Activated CD4-positive, alpha-beta T cell treated with anti-CD3 and anti-CD28 coated beads, Interleukin-2, Interleukin-4, amounts not matched to agents 100 ng/mL and 50 ng/mL, durations not matched to agents 16 hours and 8 hours (primary cell): ENCODE data around the gene OR2C3.
"Not testable (repeated sequence)": the region's sequence is repeated elsewhere in the genome, so short reads cannot be mapped to it uniquely, and the experiment has no call there.

Experiments
- DNase-seq: peaks from one replicate; pipeline ENCODE4 v3.0.0-alpha.2; 2020; ENCODE audit warnings: low spot score

Gene OR2C3

DNA sequence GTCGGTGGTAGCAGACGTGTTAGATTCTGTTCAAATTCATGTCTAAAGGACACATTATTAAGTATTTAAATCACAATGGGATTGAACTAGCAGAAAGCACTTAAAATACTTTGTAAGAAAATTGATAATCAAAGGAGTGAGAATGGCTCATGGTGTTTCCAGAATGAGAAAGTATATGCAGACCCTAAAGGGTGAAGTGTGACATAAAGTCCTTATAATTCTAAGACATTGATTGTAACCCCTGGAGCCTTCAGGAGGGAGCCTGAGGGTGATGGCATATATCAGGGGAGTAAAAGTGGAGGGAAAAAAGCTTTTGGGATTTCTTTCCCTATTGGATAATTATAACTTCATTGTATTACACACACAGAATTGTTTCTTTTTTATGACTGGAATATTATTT, at the start of gene OR2C3:
OR2C3 (minus strand) TSS at position 101 of the 400 bp plus-strand sequence. CDS start 3,929 bp downstream, outside the sequence.
- no peak for DNase-seq

DNA sequence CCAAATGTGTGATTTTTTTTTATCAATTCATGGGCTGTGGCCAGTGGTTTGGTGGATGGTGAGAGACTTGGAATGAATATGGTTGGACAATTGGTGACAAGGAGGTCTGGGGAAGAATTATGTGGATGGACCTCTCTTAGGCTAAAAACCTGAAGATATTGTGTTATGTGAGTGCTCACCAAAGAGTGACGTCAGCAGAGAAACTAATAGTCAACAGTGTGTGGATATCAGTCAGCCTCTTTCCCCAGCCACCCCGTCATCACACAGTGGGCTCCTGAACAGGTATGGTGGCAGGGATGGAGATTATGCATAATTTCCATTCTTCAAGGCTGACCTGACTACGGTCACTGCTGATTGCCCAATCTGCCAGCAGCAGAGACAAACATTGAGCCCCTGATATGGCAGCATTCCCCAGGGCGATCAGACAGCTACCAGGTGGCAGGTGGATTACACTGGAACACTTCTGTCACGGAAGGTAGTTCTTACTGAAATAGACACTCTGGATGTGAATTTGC, 42.8 kb upstream of the OR2C3 start:
- no peak for DNase-seq

DNA sequence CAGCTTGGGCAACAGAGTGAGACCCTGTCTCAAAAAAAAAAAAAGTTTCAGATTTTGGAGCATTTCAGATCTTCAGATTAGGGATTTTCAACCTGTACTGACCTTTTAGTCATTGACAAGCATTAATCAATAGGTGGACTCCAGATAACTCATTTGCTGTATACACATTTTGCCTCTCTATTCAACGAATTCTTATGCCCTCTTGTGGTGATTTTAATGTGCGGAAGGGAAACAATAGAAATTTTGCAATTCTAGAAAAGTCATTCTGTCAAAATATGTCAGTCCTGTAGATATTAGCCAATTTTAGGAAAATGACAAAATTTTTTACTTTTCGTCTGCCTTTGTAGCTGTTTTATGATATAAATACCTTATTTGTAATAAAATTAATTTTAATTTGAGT, 40.3 kb upstream of the OR2C3 start:
- peak; percentile 12 for DNase-seq

DNA sequence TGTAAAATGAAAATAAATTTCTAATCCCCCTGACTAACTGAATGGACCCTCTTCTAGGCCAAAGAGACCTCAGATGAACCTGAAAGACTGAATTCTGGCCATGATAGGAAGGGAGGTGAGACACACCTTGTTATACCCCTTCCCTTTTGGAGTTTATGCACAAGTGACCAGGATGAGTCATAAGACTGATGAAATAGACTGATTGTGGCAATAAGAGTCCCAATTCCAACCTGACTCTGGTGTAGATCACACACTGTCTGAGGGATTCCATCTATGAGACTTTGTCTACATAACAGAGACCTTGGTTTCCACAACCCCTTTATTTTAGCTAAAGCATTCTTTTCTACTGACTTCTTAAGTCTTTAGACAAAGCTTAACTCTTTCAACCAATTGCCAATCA, 38.4 kb upstream of the OR2C3 start:
- DNase-seq, result no peak

DNA sequence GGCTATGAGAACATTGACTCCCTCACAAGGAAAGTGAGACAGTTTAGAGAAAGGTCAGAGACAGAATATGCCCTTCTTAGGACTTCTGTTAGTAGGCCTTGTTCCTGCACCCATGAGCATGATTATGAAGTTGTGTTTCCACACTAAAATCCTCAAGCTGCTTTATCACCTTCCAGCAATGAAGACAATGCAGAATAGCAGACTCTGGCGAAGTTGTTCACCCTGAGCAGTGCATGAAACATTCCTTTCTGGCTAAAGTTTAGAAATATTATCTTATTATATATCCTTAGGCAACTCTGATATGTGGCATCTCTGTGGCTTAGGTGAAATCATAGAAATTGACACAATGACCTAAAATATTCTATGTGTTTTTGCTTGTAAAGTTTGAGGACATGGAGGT, 38.0 kb upstream of the OR2C3 start:
- no peak for DNase-seq

DNA sequence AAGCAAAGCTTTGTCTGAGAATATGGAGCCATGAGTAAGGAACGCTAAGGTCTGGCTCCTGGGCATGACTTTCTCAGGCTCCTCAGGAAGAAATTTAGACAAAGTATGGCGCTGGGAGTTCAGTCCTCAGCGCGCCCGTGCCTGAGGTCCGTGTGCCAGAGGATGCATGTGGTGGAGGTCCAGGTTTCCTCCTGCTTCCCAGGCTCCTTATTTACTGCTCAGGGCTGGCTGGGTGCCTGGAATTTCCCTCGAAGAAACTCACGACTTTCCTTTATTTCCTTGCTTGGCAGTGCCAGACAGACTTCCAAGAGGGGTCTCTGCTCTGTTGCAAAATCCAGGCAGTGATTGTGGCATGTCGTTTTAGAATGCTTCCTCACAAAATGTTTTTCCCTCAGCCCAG, 26.0 kb upstream of the OR2C3 start:
- DNase-seq, result no peak

DNA sequence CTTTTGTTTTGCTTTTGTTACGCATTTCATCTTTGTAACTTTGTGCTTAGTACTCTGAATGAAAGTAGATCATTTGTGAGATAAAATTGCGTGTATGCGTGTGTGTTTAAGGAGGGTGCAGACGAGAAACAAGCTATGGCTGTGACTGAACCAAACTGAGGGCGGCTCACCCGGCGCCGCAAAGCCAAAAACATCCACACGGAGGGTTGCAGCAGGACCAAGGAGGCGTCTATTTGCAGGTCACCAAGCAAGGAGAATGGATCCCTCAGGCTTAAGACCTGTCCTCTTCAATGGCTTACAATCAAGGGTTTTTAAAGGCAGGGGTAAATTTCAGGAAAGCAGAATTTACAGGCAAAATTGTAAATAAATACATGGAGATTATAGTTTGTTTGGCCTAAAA, 25.5 kb upstream of the OR2C3 start:
- DNase-seq, result no peak

DNA sequence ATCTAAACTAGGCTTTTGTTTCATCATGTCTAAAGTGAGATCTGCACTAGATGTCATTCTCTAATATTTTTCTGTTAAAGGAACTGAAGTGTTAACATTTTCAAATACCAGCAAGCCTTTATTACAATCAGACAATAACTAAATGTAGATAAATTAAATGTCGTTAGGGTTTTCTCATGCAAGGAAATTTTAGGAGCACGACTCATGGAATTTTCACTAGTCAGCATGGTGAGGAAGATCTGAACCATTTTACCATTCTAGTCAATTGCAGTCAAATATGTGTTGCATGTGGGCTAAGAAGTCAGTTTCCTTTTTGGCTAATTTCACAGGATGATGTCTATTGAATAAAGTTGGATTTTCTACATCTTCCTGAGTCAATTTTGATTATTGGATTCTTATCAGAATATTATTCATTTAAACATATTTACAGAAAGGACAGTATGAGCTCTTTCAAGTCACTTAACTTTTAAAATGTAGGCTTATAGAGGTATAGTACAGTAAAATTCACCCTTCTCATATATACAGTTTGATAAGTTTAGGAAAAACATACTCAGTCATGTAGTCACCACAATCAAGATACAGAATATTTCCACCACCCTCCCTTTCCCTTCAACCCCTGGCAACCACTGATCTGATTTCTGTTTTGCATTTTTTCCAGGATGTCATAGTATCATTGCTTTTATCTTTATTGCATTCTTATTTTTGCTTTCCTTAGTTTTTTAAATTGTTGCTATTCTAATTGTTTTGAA, 21.9 kb upstream of the OR2C3 start:
- DNase-seq, result no peak

DNA sequence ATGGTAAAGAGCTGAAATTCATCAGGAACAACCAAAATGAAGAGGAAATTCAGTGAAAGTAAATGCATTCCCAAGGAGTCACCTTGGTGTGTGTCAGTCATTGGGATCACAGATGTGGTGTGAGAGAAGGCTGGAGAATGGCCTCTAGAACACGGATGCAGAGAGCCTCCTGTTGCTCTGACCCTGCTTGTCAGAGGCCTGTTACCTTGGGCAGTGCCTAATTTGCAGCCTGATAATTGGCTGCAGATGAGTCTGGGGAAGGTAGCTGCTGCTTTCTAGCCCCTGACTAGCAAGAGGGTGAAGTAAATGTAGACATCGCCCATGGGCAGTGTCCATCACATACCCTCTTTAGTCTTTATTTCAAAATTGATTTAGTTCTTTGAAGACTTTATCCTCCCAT, 16.0 kb upstream of the OR2C3 start:
- DNase-seq, result no peak

DNA sequence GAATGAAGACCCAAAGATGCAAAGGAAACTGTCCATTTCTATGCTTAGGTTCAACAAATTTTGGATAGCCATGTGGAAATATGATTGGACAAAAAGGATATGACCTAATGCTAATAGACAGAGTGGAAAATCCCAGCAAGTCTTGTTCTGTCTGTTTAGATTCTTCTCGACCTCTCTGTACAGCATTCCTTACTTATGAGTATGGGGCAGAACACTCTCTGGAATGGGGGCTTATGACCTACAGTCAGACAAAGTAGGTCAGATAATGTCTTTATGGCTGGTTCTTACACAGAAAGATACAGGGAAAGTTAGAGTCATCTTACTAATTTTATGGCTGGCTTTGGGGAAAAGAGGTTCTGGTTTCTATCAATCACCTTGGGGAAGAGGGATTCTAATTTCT, 15.5 kb upstream of the OR2C3 start:
- DNase-seq, result no peak

DNA sequence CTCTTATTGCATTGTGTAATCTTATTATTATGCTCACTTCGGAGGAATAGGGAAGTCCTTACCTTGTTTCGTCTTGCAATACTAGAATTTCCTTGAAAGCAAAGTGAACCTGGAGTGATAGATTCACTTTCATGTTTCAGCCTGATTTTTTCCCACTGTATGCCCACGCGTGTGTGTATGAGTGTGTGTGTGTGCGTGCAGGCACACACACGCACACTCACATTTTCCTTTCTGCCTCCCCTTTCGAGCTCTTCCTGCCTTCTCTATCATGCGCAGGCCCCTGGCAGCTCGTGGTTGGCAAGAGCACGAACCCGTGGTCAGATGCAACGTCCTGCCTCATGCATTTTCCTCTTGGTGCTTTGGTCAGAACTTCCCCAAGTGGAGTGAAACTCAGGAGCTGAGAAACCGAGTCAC, 12.5 kb upstream of the OR2C3 start, which contains the start of gene GCSAML:
GCSAML (plus strand) TSS at position 366 of the 414 bp plus-strand sequence. CDS start 58 bp downstream, outside the sequence.
- no peak for DNase-seq

DNA sequence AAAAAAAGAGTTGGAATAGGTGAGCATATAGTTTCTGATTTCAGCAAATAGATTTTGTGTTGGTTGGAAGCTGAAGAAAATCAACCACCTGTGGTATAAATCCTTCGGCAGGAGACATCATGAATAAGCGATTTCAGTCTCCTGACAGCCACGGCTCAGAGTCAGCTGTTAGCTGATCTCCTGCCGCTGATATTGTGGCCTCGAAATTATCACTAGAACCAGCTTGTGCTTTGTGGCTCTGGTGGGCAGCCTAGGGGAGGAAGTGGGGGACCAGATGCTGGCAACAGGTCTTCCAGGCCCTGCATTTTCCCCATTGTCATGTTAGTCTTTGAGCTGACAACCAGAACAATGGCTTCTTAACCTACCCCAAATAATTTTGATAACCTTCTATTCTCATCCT, 11.9 kb upstream of the OR2C3 start:
- DNase-seq, result no peak

DNA sequence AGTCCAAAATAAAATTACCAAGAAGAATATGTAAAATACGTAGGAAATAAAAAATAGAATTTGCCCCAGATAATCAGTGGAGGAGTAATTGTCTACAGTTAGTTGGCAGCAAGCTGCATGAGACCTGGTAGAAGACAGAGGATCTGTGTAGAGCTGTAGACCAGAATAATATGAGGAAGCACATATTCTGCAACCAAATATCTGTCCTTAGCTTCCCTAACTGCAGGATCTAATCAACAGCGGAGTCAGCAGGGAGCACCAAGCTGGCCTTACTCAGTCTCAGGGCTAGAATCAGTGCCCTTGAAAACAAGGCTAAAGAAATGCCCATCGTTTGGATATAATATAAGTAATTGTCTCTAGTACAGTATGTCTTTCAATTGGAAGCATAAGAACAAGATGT, 6.6 kb upstream of the OR2C3 start:
- no peak for DNase-seq

DNA sequence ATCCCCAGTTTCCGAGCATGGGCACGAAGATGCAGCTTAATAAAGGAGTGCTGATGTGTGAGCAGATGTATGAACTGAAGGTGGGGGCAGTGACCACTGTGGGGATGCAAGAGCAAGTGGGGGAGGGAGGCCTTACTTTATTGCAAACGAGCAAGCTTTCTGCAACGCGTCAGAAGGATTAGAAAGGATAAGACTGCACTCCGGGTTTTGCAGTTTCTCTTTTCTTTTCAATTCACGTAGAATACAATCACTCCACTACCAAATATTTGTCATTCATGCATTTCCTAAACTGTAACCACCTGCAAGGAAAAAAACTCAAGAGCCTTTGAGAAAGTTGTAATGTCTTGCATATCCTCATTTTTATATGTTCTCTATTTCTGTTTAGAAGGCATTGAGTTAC, 4.3 kb upstream of the OR2C3 start:
- DNase-seq, result no peak

DNA sequence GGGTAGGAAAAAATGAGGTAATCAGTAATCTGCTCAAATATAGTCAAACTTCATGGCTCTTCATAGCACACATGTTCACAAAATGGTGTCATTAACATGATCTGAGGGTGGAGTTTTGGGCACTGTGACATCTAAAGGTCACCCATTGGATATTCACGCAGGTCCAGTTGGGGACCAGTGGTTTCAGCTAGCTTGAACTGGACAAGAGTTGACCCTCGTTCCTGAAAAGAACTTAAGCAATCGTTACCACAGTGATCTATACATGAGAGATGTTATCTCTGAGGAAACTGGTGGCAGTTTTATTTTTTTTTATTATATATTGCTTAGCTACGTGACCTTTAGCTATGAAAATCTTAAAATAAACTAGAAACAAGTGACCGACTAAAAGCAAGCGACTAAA, 3.0 kb upstream of the OR2C3 start:
- DNase-seq, result no peak

DNA sequence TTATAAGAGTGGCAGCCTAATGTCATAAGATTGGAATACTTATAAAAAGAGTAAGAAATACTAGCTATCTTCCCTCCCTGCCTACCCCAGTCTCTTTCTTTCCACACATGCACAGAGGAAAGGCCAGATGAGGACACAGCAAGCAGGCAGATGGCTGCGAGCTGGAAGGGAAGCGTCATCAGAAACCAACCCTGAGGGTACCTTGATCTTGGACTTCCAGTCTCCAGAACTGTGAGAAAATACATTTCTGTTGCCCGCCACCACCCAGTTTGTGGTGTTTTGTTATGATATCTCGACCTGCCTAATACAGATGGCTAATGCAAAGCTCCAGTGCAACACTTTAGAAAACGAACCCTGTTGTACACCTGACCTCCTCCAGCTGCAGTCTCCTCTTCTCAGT, 2.3 kb upstream of the OR2C3 start:
- no peak for DNase-seq

DNA sequence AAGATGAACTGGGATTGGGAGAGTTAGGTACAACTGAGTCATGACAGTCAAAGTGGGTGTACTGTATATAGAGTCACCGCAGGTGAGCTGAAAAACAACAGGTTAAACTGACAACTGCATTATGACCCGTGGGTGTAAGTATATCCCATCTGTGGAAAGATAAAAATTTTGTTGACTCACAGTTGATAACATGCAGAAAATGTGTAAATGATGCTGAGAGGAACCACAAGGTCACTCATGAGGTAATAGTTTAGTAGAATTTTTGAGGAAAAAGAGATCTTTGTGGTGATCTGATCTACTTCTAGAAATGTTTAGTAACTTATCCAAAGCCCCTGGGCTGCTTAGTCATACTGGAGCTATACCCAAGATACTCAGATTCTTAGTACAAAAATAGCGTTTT, 838 bp downstream of the OR2C3 start:
- DNase-seq, result no peak

DNA sequence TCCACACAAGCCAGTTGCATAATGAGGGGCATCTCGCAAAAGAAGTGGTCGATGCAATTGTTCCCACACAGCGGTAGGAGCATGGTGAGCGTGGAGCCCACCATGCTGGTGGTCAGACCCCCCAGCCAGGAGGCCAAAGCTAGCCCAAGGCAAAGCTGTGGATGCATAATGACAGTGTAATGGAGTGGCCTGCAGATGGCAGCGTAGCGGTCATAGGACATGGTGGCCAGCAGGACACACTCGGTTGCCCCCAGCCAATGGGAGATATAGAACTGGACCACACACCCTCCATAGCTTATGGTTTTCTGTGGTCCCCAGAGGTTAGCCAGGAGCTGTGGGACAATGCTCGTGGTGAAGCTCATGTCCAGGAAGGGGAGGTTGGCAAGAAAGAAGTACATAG, 4.3 kb downstream of the OR2C3 start:
- no peak for DNase-seq

DNA sequence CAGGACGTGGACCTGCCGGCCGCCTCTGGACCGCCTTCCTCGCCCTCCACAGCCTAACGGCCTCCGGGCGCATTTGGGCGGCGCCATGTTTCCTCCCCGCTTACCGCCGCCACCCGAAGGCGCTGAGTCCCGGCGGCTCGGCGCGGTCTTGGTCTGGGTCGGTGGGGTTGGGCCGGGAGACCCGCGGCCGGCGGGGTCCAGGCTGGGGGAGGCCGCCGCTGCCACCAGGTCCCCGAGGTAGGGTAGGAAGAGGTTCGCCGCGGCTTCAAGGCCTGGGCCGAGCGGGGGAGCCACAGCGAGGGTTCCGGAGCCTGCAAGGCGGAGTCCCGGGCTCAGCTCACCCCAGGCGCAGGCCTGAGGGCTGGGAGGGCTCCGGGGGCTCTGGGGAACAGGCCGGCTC, 5.5 kb downstream of the OR2C3 start:
- no peak for DNase-seq

DNA sequence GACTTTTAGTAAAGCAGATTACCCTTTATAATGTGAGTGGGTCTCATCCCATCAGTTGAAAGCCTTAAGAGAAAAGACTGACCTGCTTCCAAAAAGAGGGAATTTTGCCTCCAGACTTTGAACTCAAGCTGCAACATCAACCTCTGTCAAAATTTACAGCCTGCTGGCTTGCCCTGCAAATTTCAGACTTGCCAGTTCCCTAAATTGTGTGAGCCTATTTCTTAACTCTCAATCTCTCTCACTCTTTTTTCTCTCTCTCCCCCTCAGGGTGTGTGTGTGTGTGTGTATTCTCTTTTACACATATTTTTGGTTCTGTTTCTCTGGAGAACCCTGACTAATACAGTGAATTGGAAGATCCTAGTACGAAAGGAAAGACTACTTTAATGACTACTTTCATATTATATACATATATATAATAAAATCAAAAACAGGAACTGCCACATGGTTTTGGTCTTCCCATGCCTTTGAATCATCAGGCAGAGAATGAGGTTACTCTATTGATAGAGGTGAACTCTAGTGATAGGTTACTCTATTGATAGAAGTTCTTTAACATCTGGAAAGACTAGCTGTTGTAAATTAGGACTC, 6.4 kb downstream of the OR2C3 start:
- no peak for DNase-seq

DNA sequence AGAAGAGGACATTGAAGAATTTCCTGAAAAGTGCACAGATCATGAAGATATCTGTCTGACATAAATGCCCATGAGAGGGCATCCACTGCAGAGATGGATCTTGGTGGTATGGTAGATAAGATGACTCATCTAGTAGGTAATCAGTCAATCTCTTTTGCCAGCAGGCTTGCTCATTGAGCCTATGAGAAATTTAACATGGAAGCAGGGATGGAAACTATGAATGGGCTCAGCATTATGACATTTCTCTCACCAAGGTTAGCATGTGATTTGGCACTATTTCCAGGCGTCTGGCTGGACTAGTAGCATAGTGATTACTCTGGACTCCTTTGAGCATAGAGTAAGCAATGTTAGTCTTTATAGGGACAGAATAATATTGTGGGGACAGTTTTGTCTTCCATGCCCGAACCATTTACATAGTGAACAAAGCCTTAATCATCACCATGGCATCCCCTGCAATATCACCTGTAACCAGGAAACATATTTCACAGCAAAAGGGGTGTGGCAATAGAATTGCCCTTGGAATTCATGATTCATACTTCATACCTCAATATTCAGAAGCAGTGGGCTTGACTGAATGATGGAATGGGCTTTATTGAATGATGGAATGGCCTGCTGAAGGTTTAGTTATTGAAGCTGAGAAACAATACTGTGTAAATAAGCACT, 7.3 kb downstream of the OR2C3 start:
- no peak for DNase-seq

DNA sequence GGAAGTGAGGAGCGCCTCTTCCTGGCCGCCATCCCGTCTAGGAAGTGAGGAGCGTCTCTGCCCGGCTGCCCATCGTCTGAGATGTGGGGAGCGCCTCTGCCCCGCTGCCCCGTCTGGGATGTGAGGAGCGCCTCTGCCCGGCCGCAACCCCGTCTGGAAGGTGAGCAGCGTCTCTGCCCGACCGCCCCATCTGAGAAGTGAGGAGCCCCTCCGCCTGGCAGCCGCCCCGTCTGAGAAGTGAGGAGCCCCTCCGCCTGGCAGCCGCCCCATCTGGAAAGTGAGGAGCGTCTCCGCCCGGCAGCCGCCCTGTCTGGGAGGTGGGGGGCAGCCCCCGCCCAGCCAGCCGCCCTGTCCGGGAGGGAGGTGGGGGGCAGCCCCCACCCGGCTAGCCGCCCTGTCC, 14.4 kb downstream of the OR2C3 start:
- DNase-seq, result not testable (repeated sequence)

DNA sequence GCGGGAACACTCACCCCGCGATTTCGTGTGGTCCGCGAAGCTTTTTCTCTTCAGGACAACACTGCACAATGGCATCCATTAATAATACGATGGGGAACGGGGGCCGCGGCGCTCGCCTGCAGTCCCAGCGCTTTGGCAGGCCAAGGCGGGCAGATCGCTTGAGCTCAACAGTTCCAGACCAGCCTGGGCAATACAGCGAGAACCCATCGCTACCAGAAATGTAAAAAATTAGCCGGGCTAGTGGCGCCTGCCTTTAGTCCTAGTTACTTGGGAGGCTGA, 17.7 kb downstream of the OR2C3 start:
- DNase-seq, result no peak
